AG10803 (cell line): ENCODE results near the gene SMIM23.
"Not testable (repeated sequence)": the region's sequence is repeated elsewhere in the genome, so short reads cannot be mapped to it uniquely, and the experiment has no call there.

ENCODE experiments used
- DNase-seq: peaks from one replicate; pipeline ENCODE4 v3.0.0; 2010; ENCODE audit warnings: low read depth
- H3K4me3 ChIP-seq: 2 replicates; pipeline ENCODE4 v1.5.1; 2011; ENCODE audit warnings: mild to moderate bottlenecking, low read length, control low read depth
- TF ChIP-seq, protein P1 (sequence below): conservative IDR thresholded peaks from 2 replicates; pipeline ENCODE4 v1.5.1; 2011; ENCODE audit warnings: mild to moderate bottlenecking, low read length, control low read depth, inconsistent platforms

Gene SMIM23

DNA sequence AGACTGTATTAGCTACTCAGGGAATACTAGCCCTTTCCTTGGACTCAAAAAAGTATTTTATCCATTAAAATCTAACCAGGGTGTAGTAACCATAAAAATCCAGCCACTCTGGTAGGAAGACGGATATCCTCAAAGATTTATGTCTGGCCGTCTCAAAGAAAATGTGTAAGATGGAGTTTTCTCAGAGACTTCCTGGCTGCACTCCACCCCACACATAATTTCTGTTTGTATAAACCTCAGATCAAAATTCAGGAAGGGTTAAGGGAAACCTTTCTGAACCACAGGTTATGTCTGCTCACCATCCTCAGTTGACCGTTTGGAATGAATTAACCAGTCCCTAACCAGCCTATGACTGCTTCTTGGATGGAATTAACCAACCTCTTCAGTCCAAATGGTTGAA is 13.8 kb upstream of the SMIM23 start:
- H3K4me3 ChIP-seq, result no peak overlapping the region
- TF ChIP-seq, protein P1, sequence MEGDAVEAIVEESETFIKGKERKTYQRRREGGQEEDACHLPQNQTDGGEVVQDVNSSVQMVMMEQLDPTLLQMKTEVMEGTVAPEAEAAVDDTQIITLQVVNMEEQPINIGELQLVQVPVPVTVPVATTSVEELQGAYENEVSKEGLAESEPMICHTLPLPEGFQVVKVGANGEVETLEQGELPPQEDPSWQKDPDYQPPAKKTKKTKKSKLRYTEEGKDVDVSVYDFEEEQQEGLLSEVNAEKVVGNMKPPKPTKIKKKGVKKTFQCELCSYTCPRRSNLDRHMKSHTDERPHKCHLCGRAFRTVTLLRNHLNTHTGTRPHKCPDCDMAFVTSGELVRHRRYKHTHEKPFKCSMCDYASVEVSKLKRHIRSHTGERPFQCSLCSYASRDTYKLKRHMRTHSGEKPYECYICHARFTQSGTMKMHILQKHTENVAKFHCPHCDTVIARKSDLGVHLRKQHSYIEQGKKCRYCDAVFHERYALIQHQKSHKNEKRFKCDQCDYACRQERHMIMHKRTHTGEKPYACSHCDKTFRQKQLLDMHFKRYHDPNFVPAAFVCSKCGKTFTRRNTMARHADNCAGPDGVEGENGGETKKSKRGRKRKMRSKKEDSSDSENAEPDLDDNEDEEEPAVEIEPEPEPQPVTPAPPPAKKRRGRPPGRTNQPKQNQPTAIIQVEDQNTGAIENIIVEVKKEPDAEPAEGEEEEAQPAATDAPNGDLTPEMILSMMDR, result no peak
- no peak for DNase-seq

DNA sequence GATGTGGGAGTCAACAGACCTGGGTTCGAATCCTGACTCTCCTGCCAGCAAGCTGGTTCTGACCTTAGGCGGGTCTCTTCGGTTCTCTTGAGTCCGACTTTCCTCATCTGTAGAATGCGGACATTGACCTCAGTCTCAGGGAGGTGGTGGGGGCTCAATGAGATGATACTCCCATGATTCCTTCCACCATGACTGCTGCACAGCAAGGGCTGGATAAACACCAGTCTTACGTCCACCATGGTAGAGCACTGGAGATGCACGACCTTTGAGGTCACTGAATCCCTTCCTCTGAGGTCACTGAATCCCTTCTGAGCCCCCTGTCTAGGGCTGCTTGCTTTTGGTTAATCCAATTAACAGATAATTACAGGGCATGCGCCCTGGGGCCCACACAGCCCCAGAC is 12.5 kb upstream of the SMIM23 start:
- TF ChIP-seq, protein P1, result no peak
- H3K4me3 ChIP-seq, result no peak overlapping the region
- DNase-seq, result no peak

DNA sequence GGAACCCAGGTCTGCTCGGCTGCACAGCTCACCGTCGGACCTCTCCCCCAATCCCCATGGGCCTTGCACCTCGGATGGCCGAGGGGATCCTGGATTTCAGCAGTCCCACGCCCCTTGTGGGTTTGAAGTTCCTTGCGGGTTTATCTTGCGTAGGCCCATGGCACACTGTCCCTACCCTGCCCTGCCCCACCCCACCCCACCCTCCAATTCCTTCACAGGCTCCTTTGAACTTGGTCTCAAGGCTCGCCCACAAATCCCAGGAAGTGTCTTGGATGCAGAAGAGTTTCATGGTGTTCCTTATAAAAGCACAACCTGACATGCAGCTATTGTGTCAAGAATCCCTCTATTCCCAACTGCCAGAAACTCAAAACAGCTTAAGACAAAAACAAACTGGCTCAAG is 11.2 kb upstream of the SMIM23 start:
- DNase-seq, result no peak
- TF ChIP-seq, protein P1, result no peak

DNA sequence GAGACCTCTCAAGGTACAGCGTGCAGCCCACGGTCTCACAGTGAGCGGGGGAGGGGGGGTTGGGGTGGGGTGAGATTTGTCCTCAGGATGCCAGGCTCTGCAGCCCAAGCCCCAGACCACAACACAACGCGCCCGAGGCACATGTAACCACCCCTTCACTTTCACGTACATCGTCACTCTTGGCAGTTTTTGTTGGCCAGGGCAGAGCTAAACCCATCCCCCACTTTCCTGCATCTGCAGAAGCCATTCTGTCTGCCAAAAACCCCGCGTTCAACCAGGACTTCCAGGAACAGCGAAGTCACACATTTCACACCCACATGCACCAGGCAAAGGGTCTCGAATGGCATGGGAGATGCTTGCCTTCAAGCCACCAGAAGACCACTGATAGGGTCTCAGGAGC is 9.4 kb upstream of the SMIM23 start:
- TF ChIP-seq, protein P1, result no peak
- no peak overlapping the region for H3K4me3 ChIP-seq
- no peak for DNase-seq

More for the DNA sequence above, 11.2 kb upstream of the SMIM23 start:
- H3K4me3 ChIP-seq, result no peak overlapping the region

DNA sequence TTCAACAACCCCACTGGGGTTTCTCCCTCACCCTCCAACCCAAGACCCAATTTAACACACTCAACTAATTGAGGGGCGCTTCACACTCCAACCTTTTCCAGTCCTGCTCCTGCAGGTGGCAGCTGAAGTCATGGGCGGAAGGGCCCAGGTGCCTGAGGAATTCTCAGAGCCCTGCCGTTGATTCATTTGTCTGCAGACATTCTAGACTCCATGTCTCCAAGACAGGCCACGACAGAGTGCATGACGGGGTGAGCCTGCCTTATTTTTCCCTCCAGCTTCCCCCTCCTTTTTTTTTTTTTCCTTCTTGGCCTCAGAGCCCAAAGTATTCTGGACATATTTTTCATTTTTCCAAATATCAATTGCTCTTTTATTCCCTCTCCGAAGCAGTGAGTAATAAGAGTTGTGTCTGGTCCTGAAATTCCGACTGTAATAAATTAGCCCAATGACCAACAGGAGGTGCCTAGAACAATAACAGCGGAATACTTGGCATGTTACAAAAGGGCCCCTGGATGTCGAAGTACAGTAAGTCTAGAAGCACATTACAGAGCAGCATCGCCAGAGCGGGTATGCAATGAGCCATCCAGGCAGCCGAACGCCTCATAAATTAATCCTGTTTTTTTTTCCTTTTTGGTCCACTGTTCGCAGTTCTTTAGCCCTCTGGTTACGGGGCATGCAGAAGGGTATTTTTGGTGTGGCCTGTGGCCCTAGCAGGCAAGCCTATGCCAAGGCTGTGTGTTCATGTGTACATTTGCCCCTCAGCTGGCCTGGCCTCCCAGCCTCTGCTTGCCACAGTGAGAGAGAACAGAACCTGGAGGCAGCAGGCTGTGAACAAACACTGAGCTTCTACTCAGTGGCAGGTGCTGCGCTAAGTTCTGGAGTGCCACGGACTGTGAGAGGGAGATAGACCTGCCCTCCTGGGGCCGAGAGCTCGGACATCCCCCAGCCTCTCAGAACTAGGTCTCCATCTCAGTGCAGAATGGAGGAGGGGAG is 8.6 kb upstream of the SMIM23 start:
- TF ChIP-seq, protein P1, result 0 out of 2 replicates have a peak, but pooled peaks have one; percentile 8
- H3K4me3 ChIP-seq, result no peak overlapping the region
- DNase-seq, result peak; percentile 74

GRCh38 chr5:171781744-171782143 is 3.9 kb upstream of the SMIM23 start:
- not testable (repeated sequence) for H3K4me3 ChIP-seq, DNase-seq

- H3K4me3 ChIP-seq, result no peak overlapping the region
- TF ChIP-seq, protein P1, result no peak
- DNase-seq, result no peak
Measured at GRCh38 chr5:171782332-171782966, 3.2 kb upstream of the SMIM23 start.
